OCI-LY7 (cell line): ENCODE measurements around the gene FTO. TPM values are rescaled to one million over a fixed set of nuclear protein-coding genes. Genes with fewer than 3 reads are reported as not detected.

Experiments
- BruUV-seq: library from RNA; stranded (reverse); fragments of 400-500 nt; replicated peaks from 2 replicates; lab custom pipeline; 2021; lab: Mats Ljungman, UMichigan
- CTCF ChIA-PET: fragments of 300-600 bp; sonication (Branson Sonifier 250); formaldehyde crosslinking; loops from one replicate; lab custom pipeline; 2022; ENCODE audit warnings: antibody characterized with exemption; ENCODE audit not compliant: unreplicated experiment; lab: Charles Lee
- POLR2A ChIA-PET: fragments of 300-600 bp; sonication (Branson Sonifier 250); formaldehyde crosslinking; loops from one replicate; lab custom pipeline; 2022; ENCODE audit warnings: antibody characterized with exemption; lab: Charles Lee
- DNase-seq: peaks from one replicate; pipeline ENCODE4 v3.0.0-alpha.2; 2015; ENCODE audit warnings: low spot score
- H2AFZ ChIP-seq: fragments of 200-600 bp; sonication (generic), shearing (Covaris generic); 2 replicates; pipeline ENCODE4 v1.6.1; 2014; ENCODE audit warnings: mild to moderate bottlenecking, antibody characterized with exemption, low read length, moderate library complexity
- H3K27ac ChIP-seq: fragments of 200-600 bp; sonication (generic); 2 replicates; pipeline ENCODE4 v1.5.1; 2014; ENCODE audit warnings: mixed run types, low read depth, mild to moderate bottlenecking, moderate library complexity, low read length, inconsistent platforms; ENCODE audit not compliant: poor library complexity, severe bottlenecking
- H3K36me3 ChIP-seq: fragments of 200-600 bp; sonication (generic); 2 replicates; pipeline ENCODE4 v1.6.1; 2014; ENCODE audit warnings: mild to moderate bottlenecking, antibody characterized with exemption, low read length, moderate library complexity, mixed read lengths; ENCODE audit not compliant: insufficient read depth
- H3K4me1 ChIP-seq: fragments of 200-600 bp; sonication (generic); 2 replicates; pipeline ENCODE4 v1.5.1; 2014; ENCODE audit warnings: mild to moderate bottlenecking, low read length; ENCODE audit not compliant: insufficient read depth, poor library complexity, severe bottlenecking
- H3K4me2 ChIP-seq: fragments of 200-600 bp; sonication (generic); 2 replicates; pipeline ENCODE4 v1.6.1; 2014; ENCODE audit warnings: mild to moderate bottlenecking, low read length
- H3K4me3 ChIP-seq: fragments of 200-600 bp; sonication (generic); 2 replicates; pipeline ENCODE4 v1.5.1; 2014; ENCODE audit warnings: mild to moderate bottlenecking, low read depth, low read length; ENCODE audit not compliant: poor library complexity, severe bottlenecking
- H3K79me2 ChIP-seq: fragments of 200-600 bp; sonication (generic); 2 replicates; pipeline ENCODE4 v1.6.1; 2016; ENCODE audit warnings: low read depth, mild to moderate bottlenecking, low read length, moderate library complexity, mixed read lengths; ENCODE audit not compliant: insufficient read depth
- H3K9me2 ChIP-seq: fragments of 200-600 bp; sonication (generic); 2 replicates; pipeline ENCODE4 v1.6.1; 2016; ENCODE audit warnings: mild to moderate bottlenecking, low read length, mixed read lengths; ENCODE audit not compliant: insufficient read depth
- H3K9me3 ChIP-seq: fragments of 200-600 bp; sonication (generic); 2 replicates; pipeline ENCODE4 v1.6.1; 2014; ENCODE audit warnings: mild to moderate bottlenecking, mixed run types, low read length, mixed read lengths
- H4K20me1 ChIP-seq: fragments of 200-600 bp; sonication (generic); 2 replicates; pipeline ENCODE4 v1.6.1; 2014; ENCODE audit warnings: mild to moderate bottlenecking, antibody characterized with exemption, low read length, moderate library complexity, mixed read lengths; ENCODE audit not compliant: insufficient read depth
- CTCF ChIP-seq: fragments of 200-600 bp; sonication (generic); conservative IDR thresholded peaks from 2 replicates; pipeline ENCODE4 v1.5.1; 2014; ENCODE audit warnings: mild to moderate bottlenecking, antibody characterized with exemption, low read length, moderate library complexity, mixed read lengths
- EZH2phosphoT487 ChIP-seq: fragments of 200-600 bp; sonication (generic); IDR thresholded peaks from 2 replicates; pipeline ENCODE4 v1.6.1; 2018; ENCODE audit warnings: low read depth, borderline replicate concordance, mild to moderate bottlenecking, mixed run types, antibody characterized with exemption, low read length, moderate library complexity, mixed read lengths
- intact Hi-C: fragments of 100-400 bp; cut with micrococcal nuclease; formaldehyde crosslinking; loops from one replicate; pipeline ENCODE4 v1.10.0; 2022; ENCODE audit not compliant: unreplicated experiment
- total RNA-seq, 2 experiments: library from RNA; depleted of rRNA in 1 of 2; stranded (reverse); fragments of >200 nt in 1 of 2; shearing (Covaris generic) in 1 of 2; gene quantifications; 2 replicates each; pipeline ENCODE4 v1.2.3, GENCODE V29; 2014 to 2022

Gene FTO
- total RNA-seq, 2 experiments from 2014 or later = 57.1 to 68.0 TPM

- ChIA-PET CTCF (no interaction called here), POLR2A (interaction anchor here (0.7 kb wide), 1 partner anchor 439 kb away, joined by 3 read pairs; no protein-coding TSS in a partner anchor)
- Histone ChIP-seq H3K9me2 (no peaks in the 10 kb centered on the region), H3K36me3 (no peaks in the 10 kb centered on the region), H3K27ac (no peak overlapping the region), H3K4me3 (no peak overlapping the region), H4K20me1 (no peaks in the 10 kb centered on the region), H2AFZ (no peak overlapping the region), H3K4me2 (no peak overlapping the region), H3K79me2 (no peaks in the 10 kb centered on the region), H3K4me1 (no peaks in the 10 kb centered on the region), H3K9me3 (no peaks in the 10 kb centered on the region)
- intact Hi-C loops = no loop called here
- TF ChIP-seq CTCF (no peak), EZH2phosphoT487 (no peak)
- no TSS peak for BruUV-seq
- no peak for DNase-seq
Measured at GRCh38 chr16:53816211-53816836, 112.4 kb downstream of the FTO start.

GRCh38 chr16:53817117-53817755, 113.3 kb downstream of the FTO start:
- no peak overlapping the region for H2AFZ ChIP-seq
- no TSS peak for BruUV-seq
- no peaks in the 10 kb centered on the region for H3K4me1 ChIP-seq
- H3K9me3 ChIP-seq = no peaks in the 10 kb centered on the region
- H3K4me3 ChIP-seq = no peak overlapping the region
- H3K79me2 ChIP-seq = no peaks in the 10 kb centered on the region
- H3K27ac ChIP-seq = no peak overlapping the region
- H3K4me2 ChIP-seq = no peak overlapping the region
- CTCF ChIA-PET = no interaction called here
- no peaks in the 10 kb centered on the region for H3K9me2 ChIP-seq
- no peaks in the 10 kb centered on the region for H4K20me1 ChIP-seq
- POLR2A ChIA-PET = no interaction called here
- no peak for DNase-seq
- no peak for TF ChIP-seq EZH2phosphoT487
- TF ChIP-seq CTCF = no peak
- no peaks in the 10 kb centered on the region for H3K36me3 ChIP-seq
- intact Hi-C loops = no loop called here
